Measurements from ENCODE around the gene TUBA1A.

- TF ChIP-seq GATA3 (IDR thresholded peaks at IDR 0.05; ENCODE audit: low read depth, low read length) (no peak), GATA2 (IDR thresholded peaks at IDR 0.05; ENCODE audit: low read depth, low read length) (no peak)
These were observed 8.4 kb upstream of the TUBA1A start for GRCh38 chr12:49197256-49197655.

Data from SH-SY5Y (cell line).